Hepatocyte (in vitro differentiated cells): ENCODE results near the gene TAP2.

Experiments
- CTCF ChIP-seq: fragments of 200-600 bp; sonication (generic); IDR thresholded peaks from 2 replicates; pipeline ENCODE4 v1.5.1; 2016; ENCODE audit warnings: antibody characterized with exemption, mild to moderate bottlenecking; ENCODE audit not compliant: poor library complexity
- EZH2 ChIP-seq: fragments of 200-600 bp; sonication (generic); IDR thresholded peaks from 2 replicates; pipeline ENCODE4 v1.6.1; 2016; ENCODE audit warnings: antibody characterized with exemption, mild to moderate bottlenecking, borderline replicate concordance
- EZH2phosphoT487 ChIP-seq: fragments of 200-600 bp; sonication (generic); IDR thresholded peaks from one replicate; pipeline ENCODE4 v1.6.1; 2018; ENCODE audit warnings: antibody characterized with exemption, mild to moderate bottlenecking, low read depth, moderate library complexity; ENCODE audit not compliant: unreplicated experiment, severe bottlenecking

GRCh38 chr6:32832535-32832934 lies 6.0 kb downstream of the TAP2 start:
- TF ChIP-seq CTCF = no peak
- no peak for TF ChIP-seq EZH2
- TF ChIP-seq EZH2phosphoT487 = no peak
